Measurements from ENCODE around the gene GRHPR. TPM values are rescaled to one million over a fixed set of nuclear protein-coding genes. Genes with fewer than 3 reads are reported as not detected.

The GRHPR gene
- total and polyA plus RNA-seq, 10 of the 15 experiments (the other 5 are each of a cell fraction or from before 2014, with no cell fraction given), result 52.4 to 194 (median 126) TPM

DNA sequence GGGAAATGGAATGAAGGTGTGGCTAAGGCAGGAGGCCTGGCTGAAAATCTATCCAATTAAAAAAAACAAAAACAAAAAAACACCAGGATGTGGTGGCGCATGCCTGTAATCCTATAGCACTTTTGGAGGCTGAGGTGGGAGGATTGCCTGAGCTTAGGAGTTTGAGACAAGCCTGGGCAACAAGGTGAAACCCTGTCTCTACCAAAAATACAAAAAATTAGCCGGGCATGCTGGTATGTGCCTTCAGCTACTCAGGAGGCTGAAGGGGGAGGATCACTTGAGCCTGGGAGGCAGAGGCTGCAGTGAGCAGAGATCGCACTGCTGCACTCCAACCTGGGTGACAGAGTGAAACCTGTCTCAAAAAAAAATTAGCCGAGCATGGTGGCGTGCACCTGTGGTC, 21.1 kb downstream of the GRHPR start:
- no peak for ATAC-seq
- H4K20me1 ChIP-seq (ENCODE audit: control insufficient read depth, insufficient read depth), result no peaks in the 10 kb centered on the region
- no peak for FAIRE-seq
- TF ChIP-seq CHD4 (IDR thresholded peaks at IDR 0.05) (no peak), CTCF (IDR thresholded peaks at IDR 0.05 in 2 of 3, conservative IDR thresholded peaks at IDR 0.05 in 1 of 3; ENCODE audit: control insufficient read depth in 2 of 3, extremely low read depth in 1 of 3, insufficient read depth in 1 of 3, low read depth in 3 of 3, low read length in 3 of 3) (no peak), ZNF274 (IDR thresholded peaks at IDR 0.05; ENCODE audit: insufficient read depth, insufficient read length) (no peak), SIN3A (IDR thresholded peaks at IDR 0.05; ENCODE audit: low read depth, low read length) (no peak), PAX5 (IDR thresholded peaks at IDR 0.05; ENCODE audit: borderline replicate concordance, low read depth, low read length) (no peak), TCF7 (IDR thresholded peaks at IDR 0.05; ENCODE audit: borderline replicate concordance) (no peak), ETV6 (conservative IDR thresholded peaks at IDR 0.05 in 1 of 2, IDR thresholded peaks at IDR 0.05 in 1 of 2; ENCODE audit: borderline replicate concordance in 1 of 2, low read depth in 1 of 2) (no peak), DPF2 (IDR thresholded peaks at IDR 0.05) (no peak), USF2 (IDR thresholded peaks at IDR 0.05; ENCODE audit: borderline replicate concordance, low read depth, low read length) (no peak), BHLHE40 (IDR thresholded peaks at IDR 0.05; ENCODE audit: borderline replicate concordance in 1 of 2, low read depth in 2 of 2, low read length in 1 of 2) (no peak), SREBF2 (IDR thresholded peaks at IDR 0.05; ENCODE audit: low read length) (no peak), ESRRA (IDR thresholded peaks at IDR 0.05; ENCODE audit: low read length) (no peak), PKNOX1 (IDR thresholded peaks at IDR 0.05) (no peak), BRCA1 (IDR thresholded peaks at IDR 0.05; ENCODE audit: low read depth, low read length) (no peak), CHD1 (IDR thresholded peaks at IDR 0.05; ENCODE audit: low read depth, low read length) (no peak), RAD51 (IDR thresholded peaks at IDR 0.05) (no peak), SMARCA5 (IDR thresholded peaks at IDR 0.05) (no peak)
- peaks cover 19 to 26% of the 10 kb centered on the region in 2 experiments for H3K36me3 ChIP-seq (ENCODE audit: control insufficient read depth in 2 of 2, insufficient read depth in 2 of 2, low read length in 1 of 2)
- H3K4me1 ChIP-seq (ENCODE audit: control insufficient read depth, insufficient read depth, low read length), result no peaks in the 10 kb centered on the region
- SMC1A ChIA-PET (ENCODE audit: uncharacterized antibody, unreplicated experiment), result no interaction called here
- BruUV-seq (replicated peaks), result no TSS peak
- intact Hi-C loops (cut with micrococcal nuclease; ENCODE audit: unreplicated experiment) (no loop called here), in situ Hi-C loops (cut with MboI) (no loop called here)
- no peak for DNase-seq (ENCODE audit: low read depth, low spot score)
- CTCF ChIA-PET, result interaction anchor here (0.6 to 0.7 kb wide), 2 partner anchors 16 to 19 kb away, joined by 3 read pairs; no protein-coding TSS in a partner anchor
- WGBS (ENCODE audit: insufficient coverage, insufficient replicate concordance, low lambda C conversion rate, missing lambda C conversion rate), result 98% methylated on average over 5 of the region's 5 CpGs
- RAD21 ChIA-PET (ENCODE audit: unreplicated experiment), result no interaction called here
- H2AFZ ChIP-seq (ENCODE audit: control insufficient read depth, low read depth, low read length), result no peak overlapping the region
- peaks cover 5% of the 10 kb centered on the region for H3K79me2 ChIP-seq (ENCODE audit: control insufficient read depth, insufficient read depth, low read length)
- H3K4me2 ChIP-seq (ENCODE audit: control insufficient read depth, insufficient read depth), result no peak overlapping the region
- H3K27me3 ChIP-seq (replicated peaks in 1 of 2; ENCODE audit: control insufficient read depth in 2 of 2, insufficient read depth in 2 of 2, low read length in 1 of 2), result no peaks in the 10 kb centered on the region
- POLR2A ChIA-PET, result no interaction called here
- H3K27ac ChIP-seq (ENCODE audit: control insufficient read depth, insufficient read depth), result no peak overlapping the region
- H3K9ac ChIP-seq (ENCODE audit: control insufficient read depth, insufficient read depth, low read length), result no peak overlapping the region
- no peaks in the 10 kb centered on the region for H3K9me3 ChIP-seq (replicated peaks; ENCODE audit: control insufficient read depth, insufficient read depth, low read length)
- no peak overlapping the region for H3K4me3 ChIP-seq

Measured in GM12878 (cell line).